Mucosa of rectum (tissue), 2 donors: ENCODE results near the gene IQGAP3.

ENCODE experiments used
- H3K27ac ChIP-seq, 2 donors: one replicate each; pipeline ENCODE4 v1.7.0; 2013; ENCODE audit warnings: inconsistent platforms in 2 of 2, low read depth in 2 of 2, low read length in 2 of 2
- H3K27me3 ChIP-seq, 2 donors: one replicate each; pipeline ENCODE4 v1.7.0; 2013; ENCODE audit warnings: low read length in 2 of 2; ENCODE audit not compliant: control insufficient read depth in 2 of 2, insufficient read depth in 2 of 2
- H3K36me3 ChIP-seq, 2 donors: one replicate each; pipeline ENCODE4 v1.7.0; 2013; ENCODE audit warnings: low read length in 2 of 2; ENCODE audit not compliant: control insufficient read depth in 2 of 2, insufficient read depth in 2 of 2
- H3K4me1 ChIP-seq, 2 donors: one replicate each; pipeline ENCODE4 v1.7.0; 2013; ENCODE audit warnings: low read length in 2 of 2, mild to moderate bottlenecking in 1 of 2; ENCODE audit not compliant: control insufficient read depth in 2 of 2, insufficient read depth in 2 of 2
- H3K4me3 ChIP-seq, 2 donors: one replicate each; pipeline ENCODE4 v1.7.0; 2013; ENCODE audit warnings: low read length in 2 of 2
- H3K9ac ChIP-seq, 2 donors: one replicate each; pipeline ENCODE4 v1.7.0; 2013; ENCODE audit warnings: low read length in 2 of 2, low read depth in 1 of 2, mild to moderate bottlenecking in 1 of 2
- H3K9me3 ChIP-seq, 2 donors: one replicate each; pipeline ENCODE4 v1.7.0; 2013; ENCODE audit warnings: low read length in 2 of 2; ENCODE audit not compliant: control insufficient read depth in 2 of 2
- donor health status: healthy.
- donor health status: Normal muscosa, but diverticular disease.

The IQGAP3 gene

DNA sequence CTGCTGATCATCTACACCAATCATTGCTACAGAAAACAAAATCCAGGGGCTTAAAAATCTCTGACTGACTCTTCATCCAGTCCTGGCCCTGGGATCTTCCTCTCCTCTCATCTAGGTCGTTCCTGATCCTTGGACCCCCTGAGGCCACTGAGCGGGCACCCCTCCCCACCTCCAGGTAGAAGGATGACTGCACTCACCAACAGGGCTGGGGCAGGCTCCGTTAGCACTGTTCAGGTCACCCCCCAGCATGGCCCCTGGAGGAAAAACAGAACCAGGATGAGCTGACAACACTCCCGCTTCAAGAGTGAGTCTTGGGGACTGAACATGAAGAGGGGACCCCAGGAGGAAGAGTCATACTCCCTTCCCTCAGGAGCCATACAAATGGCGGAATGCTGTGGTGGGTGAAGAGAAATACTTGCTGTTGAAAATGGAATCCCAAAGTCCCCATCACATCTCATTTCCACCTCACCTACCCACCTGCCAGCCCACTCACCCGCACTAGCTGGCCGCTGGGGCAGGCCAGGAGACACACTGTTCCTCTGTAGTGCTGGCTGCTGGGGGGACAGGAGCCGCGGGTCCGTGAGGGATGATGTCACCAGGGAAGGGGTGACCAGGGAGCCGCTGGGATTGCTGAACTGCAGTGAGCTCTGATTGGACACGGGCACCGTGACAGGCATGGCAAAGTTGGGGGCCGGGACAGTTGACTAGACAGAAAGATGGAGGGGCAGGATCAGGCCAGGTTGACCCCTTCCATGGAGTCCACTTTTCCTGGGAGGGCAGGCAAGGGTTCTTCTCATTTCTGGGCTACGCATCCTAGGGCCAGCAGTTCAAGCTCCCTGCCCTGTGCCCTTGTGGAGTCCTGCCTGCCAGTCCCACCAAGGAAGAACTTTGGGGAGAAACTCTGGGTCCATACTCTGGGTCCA lies 93.0 kb downstream of the IQGAP3 start:
- Histone ChIP-seq H3K36me3 (peaks cover 86 to 93% of the 10 kb centered on the region in 2 donors), H3K4me3 (no peak overlapping the region), H3K9ac (no peak overlapping the region), H3K27me3 (no peaks in the 10 kb centered on the region), H3K4me1 (peaks cover 10 to 13% of the 10 kb centered on the region in 2 donors), H3K9me3 (no peaks in the 10 kb centered on the region), H3K27ac (no peak overlapping the region)

DNA sequence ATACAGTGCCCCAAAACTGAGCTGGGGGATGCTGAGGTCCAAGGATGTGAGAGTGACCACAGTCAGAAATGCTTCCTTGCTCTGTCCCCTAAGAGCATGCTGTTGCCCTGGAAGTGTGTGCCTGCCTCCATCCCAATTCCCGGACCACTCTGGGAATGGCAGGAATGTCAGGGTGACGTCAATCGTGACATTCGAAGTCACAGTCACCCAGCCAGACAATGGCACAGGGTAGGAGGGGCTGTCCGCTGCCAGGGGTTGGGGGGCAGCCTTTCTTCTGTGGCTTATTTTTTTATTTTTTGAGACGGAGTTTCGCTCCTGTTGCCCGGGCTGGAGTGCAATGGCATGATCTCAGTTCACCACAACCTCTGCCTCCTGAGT lies 94.1 kb downstream of the IQGAP3 start:
- Histone ChIP-seq H3K4me1 (peaks cover 10 to 11% of the 10 kb centered on the region in 2 donors), H3K27me3 (no peaks in the 10 kb centered on the region), H3K9me3 (no peaks in the 10 kb centered on the region), H3K4me3 (no peak overlapping the region), H3K27ac (peak overlapping the region in 1 of 2 donors; percentile 59), H3K9ac (no peak overlapping the region), H3K36me3 (peaks cover 93 to 95% of the 10 kb centered on the region in 2 donors)

DNA sequence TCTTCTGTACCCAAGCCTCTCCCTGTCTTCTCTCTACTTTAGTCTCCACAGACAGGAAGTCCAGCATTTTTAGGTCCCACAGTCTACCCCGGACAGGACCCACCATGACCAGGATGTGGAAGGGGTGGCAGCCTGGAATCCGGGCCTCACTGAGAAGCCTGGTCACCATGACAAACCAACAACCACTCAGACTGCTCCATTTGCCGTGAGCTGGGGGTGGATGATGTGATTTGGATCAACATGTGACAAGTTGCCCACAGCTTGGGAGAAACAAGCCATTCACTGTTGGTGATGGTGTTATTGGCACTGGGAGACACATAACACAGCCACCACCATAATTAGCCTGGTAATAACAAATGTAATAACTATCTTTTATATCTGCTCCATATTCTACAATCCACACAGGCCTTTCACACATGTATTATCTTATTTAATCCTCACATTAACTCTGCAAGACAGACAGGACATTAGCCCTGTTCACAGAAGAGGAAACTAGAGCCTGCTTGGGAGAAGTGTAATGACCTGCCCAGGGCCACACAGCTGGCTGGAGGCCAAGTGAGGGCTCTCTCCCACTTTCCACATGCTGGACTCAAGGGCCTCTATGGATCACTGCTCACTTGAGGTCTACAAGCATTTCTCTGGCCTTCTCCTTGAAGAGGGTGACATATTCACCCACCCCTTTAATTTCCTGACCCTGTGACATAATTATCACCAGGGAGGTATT lies 94.7 kb downstream of the IQGAP3 start:
- Histone ChIP-seq H3K27ac (peak overlapping the region; percentile 59 to 77), H3K9ac (no peak overlapping the region), H3K27me3 (no peaks in the 10 kb centered on the region), H3K36me3 (peaks cover 89 to 90% of the 10 kb centered on the region in 2 donors), H3K4me3 (no peak overlapping the region), H3K4me1 (peaks cover 10 to 11% of the 10 kb centered on the region in 2 donors), H3K9me3 (no peaks in the 10 kb centered on the region)

DNA sequence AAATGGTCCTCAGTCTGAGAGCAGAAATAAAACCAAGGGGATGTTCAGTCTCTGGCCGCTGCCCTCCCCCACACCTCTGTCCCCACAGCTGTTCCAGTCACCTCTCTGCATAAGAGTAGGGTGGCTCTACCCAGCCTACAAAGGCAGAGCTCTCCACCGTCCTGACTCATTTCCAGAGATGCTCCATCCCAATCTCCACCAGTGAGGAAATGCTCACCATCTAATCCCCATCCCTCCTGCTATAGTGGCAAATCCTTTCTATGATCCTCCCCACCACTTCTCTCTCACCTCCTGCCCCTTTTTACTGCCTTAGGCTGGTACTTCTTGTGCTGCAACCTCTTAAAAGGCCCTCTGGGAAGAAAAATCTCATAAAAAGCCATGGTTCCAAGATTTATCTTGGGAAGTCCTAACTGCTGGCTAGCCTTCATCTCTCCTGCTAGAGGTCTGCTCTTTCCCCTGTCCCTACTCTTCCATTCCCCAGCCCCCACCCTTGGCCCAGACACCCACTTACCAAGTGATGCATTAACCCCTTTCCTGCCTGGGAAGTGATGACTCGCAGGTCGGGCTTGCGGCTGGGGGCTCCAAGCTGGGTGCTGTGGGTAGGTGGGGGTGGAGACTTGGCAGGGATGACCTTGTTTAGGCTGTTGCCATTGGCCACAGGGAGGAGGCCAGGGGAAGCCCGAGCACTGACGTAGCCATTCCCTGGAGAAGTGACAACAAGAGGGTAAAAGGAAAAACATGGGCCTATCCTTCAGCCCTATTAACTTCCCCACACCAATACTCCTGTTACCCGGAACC lies 95.7 kb downstream of the IQGAP3 start:
- Histone ChIP-seq H3K36me3 (peaks cover 86 to 87% of the 10 kb centered on the region in 2 donors), H3K27me3 (no peaks in the 10 kb centered on the region), H3K9ac (no peak overlapping the region), H3K27ac (peak overlapping the region; percentile 59 to 77), H3K9me3 (no peaks in the 10 kb centered on the region), H3K4me1 (peaks cover 17 to 18% of the 10 kb centered on the region in 2 donors), H3K4me3 (no peak overlapping the region)

DNA sequence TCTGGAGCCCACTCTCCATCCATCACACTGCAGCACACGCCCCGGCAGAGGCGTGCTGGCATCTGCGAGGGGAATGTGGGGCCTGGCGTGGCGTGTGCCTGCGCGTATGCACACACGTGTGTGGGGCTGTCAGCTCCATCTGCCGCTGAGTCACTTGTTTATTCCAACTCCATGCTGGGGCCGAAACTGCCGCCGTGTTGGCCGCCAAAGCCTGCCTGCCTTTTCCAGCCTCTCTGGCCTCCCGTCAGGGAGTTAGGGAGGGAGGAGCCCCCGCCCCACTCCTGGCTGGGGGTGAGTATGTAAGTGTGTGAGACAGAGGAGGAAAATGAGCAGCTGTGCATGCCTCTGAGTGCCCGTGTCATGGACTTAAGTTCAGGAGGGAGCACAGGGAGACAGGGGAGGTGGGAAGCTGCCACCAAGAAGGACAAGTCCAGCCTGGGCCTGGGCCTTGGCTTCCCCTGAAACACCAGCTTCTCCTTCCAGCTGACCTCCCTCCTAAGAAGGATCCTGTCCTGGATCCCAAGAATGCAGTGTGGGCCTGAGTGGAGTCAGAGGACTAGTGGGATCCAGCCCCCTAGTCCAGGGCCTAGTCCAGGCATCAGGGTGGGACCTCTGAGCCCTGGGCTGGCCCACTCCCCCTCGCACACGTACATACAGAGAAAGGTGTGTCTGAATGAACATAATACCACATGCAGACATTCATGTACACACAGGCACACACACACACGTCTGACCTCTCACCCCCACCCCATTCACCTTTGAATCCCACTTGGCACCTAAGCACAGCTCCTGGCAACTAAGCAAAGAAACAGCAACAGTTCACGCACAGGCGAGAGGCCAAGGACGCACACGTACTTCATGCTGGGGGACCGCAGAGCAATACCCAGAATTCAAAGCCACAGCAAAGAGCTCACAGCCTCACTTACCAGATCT lies 96.5 kb downstream of the IQGAP3 start:
- no peak overlapping the region for H3K4me3 ChIP-seq
- H3K4me1 ChIP-seq, result peaks cover 25 to 26% of the 10 kb centered on the region in 2 donors
- no peaks in the 10 kb centered on the region for H3K27me3 ChIP-seq
- H3K9ac ChIP-seq, result peak overlapping the region in 1 of 2 donors; percentile 5
- peak overlapping the region; percentile 48 to 77 for H3K27ac ChIP-seq
- no peaks in the 10 kb centered on the region for H3K9me3 ChIP-seq
- peaks cover 82 to 84% of the 10 kb centered on the region in 2 donors for H3K36me3 ChIP-seq
